HG02678 (cell line): Measurements from ENCODE around the gene PTPMT1.
A peak's percentile ranks its signal among the peaks of the same experiment; 100 is the strongest.
"Not testable (repeated sequence)": the region's sequence is repeated elsewhere in the genome, so short reads cannot be mapped to it uniquely, and the experiment has no call there.

ENCODE experiments used
- ATAC-seq: cut with Tn5 transposase; IDR thresholded peaks from one replicate; pipeline ENCODE4 v1.9.1; 2021; ENCODE audit warnings: mild to moderate bottlenecking, moderate library complexity; ENCODE audit not compliant: unreplicated experiment

Gene PTPMT1

DNA sequence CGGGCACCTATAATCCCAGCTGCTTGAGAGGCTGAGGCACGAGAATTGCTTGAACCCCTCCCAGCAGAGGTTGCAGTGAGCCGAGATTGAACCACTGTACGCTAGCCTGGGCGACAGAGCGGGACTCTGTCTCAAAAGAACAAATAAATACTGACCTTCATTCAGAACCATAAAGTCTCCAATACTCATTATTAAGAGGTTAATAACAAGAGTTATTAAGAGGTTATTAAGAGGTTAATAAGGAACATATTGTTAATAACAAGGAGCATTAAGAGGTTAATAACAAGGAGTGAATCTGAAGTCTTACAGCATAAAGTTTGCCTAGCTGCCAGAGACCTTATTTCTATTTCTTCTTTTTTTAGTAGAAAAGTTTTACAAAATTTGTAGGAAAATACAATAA is 20.1 kb upstream of the PTPMT1 start:
- no peak for ATAC-seq

DNA sequence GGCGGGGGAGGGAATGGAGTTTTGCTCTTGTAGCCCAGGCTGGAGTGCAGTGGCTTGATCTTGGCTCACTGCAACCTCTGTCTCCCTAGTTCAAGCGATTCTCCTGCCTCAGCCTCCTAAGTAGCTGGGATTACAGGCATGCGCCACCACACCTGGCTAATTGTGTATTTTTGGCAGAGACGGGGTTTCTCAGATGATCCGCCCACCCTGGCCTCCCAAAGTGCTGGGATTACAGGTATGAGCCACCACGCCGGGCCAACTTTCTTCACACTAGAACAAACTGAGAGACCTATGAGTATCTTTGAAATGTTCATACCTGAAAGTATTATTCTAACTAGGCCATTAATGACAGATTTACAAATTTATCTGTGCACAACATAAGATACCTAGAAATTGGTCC is 19.1 kb upstream of the PTPMT1 start:
- not testable (repeated sequence) for ATAC-seq

DNA sequence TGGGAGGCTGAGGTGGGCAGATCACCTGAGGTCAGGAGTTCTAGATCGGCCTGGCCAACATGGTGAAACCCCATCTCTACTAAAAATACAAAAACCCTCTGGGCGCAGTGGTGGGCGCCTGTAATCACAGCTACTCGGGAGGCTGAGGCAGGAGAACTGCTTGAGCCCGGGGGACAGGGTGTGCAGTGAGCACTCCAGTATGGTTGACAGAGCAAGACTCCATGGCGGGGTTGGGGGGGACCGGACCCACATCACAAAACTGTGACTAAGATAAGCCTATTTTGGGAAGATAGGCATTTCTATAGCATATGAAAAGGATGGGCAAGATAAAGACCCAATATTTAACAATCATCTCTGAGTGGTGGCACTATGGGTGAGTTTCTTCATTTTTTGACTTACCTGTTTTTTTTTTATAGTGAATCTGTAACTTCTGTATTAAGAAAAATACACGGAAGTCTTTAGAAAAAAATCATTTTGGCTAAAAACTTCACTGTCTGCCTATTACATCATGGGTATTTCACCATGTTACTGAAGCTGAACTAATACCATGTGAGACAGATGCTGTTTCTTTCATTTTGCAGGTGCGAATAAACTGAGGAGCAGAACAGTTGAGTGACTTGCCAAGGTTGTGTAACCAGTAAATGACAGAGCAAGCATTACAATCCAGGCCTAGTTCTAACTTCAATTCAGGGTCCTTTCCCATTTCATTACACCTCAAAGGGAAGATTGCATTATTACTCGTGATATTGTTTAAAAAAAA is 14.9 kb upstream of the PTPMT1 start:
- ATAC-seq: no peak

DNA sequence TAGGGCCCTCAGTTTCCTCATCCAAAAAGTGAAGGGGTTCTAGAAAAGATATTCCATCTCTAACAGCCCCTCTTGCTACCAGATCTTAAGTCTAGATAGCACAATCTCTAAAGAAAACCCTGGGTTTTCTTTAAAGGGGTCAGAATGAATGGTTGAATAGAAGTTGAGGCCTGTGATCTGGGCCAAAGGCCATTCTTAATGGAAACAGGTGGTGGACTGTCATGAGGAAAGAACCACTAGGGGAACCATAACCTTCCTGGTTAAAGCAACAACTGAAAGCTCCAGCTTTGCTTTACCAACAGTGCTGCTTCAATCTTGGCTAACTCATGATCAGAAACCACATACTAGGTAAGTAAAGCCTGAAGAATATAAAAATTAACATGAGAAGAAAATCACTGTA is 14.3 kb upstream of the PTPMT1 start:
- ATAC-seq: no peak

DNA sequence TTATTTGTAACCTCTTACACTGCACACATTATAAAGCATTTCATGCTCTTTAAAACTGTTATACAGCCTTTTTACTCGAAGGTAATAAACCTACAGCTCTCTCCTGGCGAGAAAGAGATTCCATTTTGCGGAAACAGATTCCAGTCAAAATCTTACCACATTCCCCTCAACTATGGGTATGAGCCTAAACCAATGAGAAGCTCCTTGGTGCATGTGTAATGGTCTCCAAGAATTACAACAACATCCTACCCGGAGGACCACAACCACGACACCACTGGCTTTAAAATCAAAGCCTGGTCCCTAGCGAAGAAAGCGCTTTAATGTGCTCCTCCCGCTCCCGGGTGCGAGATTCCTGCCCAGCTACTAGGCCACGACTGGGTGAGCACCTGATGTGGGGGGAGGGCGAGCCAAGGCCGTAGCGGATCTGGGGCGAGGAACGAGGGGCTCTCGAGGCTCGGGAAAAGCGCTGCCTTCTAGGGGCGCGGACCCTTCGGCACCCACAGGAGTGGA is 13.3 kb upstream of the PTPMT1 start:
- peak; percentile 2 for ATAC-seq

DNA sequence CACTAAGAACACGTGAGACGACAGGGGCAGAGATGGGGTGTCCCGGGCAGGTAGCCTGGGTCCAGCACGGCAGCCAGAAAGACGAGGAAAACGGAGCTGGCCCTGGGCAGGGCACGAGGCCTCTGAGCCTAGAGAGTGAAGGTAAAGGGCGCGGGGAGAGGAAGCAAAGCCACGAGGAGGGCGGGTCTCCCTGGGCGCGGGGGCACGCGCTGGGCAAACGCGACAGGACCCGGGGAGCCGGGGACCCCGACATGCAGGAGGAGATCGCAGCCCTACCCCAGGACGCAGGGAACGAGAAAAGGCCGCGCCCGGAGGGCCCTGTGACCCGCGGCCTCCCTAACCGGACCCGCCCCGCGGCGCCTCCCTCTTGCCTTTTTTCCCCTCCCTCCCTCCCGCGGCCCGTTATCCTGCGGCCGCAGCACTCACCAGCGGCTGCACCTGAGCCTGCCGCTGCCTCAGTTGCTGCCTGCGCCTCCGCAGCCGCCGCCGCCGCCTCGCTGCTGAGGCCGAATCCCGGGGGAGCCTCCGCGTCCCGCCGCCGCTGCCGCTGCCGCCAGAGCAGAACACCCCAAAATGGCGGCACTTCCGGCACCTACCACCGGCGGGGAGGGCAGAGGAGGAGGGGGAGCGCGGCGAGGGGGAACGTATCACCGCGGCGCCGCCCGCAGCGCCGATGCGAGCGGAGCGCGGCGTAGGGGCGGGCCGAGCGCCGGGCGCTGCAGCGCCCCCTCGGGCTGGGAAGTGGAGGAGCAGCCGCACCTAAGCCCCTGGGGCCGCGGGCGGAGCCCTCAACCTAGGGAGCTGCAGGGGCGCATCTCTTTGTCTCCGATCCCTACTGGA is 12.6 kb upstream of the PTPMT1 start, which contains the start of gene CELF1:
Gene CELF1 (minus strand): TSS at position 567 of the 840 bp plus-strand sequence. CDS start 53,609 bp downstream, outside the sequence.
- peak; percentile 92 for ATAC-seq

DNA sequence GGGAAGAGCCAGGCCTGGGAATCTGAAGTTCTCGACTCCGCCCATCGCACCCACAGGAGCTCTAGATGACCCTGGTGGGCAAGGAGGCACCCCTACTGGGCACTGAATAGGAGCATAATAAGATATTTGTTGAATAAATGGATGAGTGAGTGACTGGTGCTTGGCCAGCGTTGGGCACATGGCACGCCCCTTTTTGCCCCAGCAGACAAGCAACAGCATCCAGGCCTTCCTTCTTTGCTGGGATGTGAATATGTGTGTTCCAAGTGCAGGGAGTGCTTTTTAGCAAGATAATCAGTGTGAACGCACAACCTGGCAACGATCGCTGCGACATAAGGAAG is 12.0 kb upstream of the PTPMT1 start:
- ATAC-seq: peak; percentile 26

DNA sequence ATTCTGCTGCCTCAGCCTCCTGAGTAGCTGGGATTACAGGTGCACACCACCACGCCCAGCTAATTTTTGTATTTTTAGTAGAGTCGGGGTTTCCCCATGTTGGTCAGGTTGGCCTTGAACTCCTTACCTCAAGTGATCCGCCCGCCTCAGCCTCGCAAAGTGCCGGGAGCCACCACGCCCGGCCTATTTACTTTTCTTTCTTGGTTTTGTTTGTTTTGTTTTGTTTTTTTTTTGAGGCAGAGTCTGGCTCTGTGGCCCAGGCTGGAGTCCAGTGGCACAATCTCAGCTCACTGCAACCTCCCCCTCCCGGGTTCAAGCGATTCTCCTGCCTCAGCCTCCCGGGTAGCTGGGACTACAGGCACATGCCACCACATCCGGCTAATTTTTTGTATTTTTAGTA is 8.4 kb upstream of the PTPMT1 start:
- ATAC-seq: not testable (repeated sequence)

DNA sequence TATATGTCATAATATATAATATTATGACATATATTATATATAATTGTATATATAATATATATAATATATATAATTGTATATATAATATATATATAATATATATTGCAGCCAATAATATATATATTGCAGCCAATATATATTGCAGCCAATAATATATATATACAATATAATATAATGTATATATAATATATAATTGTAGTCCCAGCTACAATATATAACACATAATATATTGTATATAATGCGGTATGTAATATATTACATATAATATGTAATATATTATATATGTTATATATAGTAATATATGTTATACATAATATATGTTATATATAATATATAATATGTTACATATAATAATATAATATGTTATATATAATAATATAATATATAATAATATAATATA is 6.7 kb upstream of the PTPMT1 start:
- no peak for ATAC-seq

DNA sequence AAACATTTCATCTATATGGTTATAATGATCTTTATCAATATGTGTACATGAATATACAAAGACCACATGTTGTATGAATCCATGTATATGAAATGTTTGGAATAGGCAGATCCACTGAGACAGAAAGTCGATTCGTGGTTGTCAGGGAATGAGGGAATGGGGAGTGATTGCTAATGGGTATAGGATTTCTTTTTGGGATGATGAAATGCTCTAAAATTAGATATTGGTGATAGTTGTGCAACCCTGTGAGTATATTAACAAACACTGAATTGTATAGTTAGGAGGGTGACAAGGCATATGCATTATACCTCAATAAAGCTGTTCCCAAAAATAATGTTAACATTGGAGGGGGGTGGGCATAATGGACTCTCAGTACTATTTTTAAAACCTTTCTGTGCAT is 5.0 kb upstream of the PTPMT1 start:
- no peak for ATAC-seq

DNA sequence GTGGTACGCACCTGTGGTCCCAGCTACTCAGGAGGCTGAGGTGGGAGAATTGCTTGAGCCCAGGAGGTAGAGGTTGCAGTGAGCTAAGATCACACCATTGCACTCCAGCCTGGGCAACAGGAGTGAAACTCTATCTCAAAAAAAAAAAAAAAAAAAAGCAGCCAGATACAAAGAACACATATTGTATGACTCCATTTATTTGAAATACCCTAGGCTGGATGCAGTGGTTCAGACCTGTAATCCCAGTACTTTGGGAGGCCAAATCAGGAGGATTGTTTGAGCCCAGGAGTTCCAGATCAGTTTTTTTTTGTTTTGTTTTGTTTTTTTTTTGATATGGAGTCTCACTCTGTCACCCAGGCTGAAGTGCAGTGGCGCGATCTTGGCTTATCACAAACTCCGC is 3.0 kb upstream of the PTPMT1 start:
- ATAC-seq: not testable (repeated sequence)

DNA sequence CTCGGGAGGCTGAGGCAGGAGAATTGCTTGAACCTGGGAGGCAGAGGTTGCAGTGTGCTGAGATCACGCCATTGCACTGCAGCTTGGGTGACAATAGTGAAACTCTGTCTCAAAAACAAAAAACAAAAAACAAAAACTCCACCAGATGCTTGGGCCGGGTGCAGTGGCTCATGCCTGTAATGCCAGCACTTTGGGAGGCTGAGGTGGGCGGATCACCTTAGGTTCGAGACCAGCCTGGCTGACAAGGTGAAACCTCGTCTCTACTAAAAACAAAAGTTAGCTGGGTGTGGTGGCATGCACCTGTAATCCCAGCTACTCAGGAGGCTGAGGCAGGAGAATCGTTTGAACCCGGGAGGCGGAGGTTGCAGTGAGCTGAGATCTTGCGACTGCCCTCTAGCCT is 1.0 kb upstream of the PTPMT1 start:
- ATAC-seq: not testable (repeated sequence)

DNA sequence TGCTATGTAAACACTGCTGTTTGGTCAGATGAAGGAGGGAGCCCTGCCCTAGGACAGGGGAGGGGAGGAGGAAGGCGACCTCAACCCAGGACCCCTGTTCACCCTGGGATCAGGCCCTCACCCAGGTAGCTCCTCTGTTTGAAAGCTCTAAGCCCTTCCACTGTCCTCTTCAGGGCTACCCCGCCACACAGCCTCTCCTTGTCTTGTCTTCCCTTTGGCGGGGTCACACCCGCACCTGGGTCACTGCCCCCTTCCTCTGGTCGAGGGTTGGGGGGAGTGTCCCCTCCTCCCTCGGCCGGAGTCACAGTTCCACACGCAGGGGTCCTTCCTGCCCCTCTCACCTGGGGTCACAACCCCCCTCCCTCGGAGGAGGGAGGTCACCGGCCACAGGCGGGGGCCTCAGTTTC is 463 bp upstream of the PTPMT1 start:
- ATAC-seq: peak; percentile 11

DNA sequence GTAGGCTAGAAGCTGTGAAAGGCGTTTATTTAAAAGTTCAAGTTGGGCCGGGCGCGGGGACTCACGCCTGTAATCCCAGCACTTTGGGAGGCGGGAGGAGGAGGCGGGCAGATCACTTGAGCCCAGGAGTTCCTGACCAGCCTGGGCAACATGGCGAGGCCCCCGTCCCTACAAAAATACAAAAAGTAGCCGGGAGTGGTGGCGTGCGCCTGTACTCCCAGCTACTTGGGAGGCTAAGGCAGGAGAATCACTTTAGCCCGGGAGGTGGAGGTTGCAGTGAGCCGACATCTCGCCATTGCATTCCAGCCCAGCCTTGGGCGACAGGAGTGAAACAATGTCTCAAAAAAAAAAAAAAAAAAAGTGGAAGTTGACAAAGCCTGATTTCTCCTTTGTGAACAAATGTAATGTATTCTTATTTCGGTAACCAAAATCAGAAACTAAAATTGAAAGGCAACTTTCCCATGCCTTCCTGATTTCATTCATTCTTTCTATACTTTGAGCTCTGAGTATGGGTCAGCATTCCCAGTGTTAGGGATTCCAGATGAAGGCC is 825 bp downstream of the PTPMT1 start:
- no peak for ATAC-seq

DNA sequence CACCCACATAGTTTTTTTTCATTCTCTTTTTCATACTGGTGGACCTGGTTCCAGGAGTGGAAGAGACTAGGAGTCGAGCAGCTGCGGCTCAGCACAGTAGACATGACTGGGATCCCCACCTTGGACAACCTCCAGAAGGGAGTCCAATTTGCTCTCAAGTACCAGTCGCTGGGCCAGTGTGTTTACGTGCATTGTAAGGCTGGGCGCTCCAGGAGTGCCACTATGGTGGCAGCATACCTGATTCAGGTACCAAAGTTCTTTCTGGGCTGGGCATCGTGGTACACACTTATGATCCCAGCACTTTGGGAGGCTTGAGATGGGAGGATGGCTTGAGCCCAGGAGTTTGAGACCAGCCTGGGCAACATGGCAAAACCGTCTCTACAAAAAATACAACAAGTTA is 4.2 kb downstream of the PTPMT1 start:
- ATAC-seq: no peak

DNA sequence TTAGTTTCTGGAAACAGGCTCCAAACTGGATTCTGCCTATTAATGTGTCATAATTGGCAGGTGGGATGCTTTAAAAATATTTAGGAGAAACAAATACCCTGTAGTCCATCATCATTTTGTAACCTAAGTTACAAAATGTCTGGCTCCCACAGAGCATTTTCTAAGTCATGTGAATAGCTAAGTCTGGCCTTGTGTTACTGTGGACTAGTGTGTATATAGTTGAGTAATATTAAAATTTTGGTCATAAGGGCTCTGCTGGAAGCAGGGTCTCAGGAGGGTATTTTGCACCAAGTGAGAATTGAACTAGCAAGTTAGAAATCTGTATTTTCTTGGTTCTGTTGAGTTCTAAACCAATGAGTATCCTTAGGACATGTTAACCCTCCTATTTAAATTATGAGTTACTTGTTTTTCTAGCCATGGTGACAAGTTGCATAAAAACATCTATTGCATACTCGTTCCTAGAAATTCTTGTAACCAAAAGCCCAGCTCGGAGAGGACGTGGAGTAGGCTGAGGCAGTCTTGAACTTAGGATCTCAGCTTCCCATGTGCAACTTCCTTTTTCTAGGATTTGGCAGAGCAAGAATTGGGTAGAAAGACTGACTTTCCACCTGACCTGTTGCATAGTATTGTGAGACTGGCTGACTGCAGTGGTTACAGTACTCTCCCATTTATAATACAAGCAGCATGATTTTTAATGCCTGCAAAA is 5.4 kb downstream of the PTPMT1 start:
- no peak for ATAC-seq

DNA sequence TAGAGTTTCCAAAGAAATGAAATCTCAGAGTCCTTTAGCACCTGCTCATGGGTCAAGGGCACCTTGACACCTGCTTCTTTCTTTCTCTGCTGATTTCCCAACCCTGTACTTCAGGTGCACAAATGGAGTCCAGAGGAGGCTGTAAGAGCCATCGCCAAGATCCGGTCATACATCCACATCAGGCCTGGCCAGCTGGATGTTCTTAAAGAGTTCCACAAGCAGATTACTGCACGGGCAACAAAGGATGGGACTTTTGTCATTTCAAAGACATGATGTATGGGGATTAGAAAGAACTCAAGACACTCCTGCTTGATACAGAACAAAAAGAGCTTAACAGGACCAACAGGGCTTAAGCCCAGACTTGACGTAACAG is 5.9 kb downstream of the PTPMT1 start:
- no peak for ATAC-seq

DNA sequence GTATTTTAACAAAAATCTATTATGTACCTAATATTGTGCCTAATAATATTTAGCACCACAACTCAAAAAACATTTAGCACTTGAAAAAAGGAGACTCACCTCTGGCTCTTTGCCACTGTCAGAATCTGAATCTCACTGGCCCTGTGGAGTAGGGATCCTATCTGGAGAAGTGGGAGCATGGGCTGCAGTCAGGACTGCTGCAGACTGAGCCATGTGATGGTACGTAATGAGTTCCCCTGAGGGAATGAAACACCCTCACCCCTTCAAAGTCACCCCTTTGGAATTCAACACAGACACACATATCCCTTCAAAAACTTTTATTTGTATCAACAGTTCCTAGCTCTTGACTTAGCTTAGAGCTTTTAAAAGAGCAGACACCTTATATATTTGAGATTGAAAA is 6.5 kb downstream of the PTPMT1 start:
- no peak for ATAC-seq

DNA sequence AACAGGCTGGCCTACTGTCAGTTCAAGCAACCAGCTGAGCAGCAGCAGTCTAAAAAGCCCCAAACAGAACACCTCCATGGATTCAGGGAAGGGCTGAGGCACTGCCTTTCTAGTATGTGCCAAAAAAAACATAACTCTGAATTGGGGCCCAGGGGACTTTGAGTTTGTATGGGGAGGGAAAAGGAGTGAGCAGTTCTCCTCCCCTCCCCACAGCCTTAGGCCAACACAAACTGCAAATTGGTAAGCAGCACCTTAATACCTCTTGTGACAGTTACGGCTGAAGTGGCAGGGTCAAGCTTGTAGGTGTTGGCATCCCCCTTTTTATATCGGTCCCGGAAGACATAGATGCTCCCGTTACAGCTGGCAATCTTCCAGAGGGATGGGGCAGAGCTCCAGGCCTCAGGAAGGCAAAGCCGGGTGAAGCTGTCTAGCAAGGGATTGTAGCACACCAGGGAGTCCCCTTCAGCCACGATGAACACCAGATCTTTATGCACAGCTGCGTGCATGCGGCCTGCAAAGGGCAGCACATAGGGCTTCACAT is 7.4 kb downstream of the PTPMT1 start:
- no peak for ATAC-seq

DNA sequence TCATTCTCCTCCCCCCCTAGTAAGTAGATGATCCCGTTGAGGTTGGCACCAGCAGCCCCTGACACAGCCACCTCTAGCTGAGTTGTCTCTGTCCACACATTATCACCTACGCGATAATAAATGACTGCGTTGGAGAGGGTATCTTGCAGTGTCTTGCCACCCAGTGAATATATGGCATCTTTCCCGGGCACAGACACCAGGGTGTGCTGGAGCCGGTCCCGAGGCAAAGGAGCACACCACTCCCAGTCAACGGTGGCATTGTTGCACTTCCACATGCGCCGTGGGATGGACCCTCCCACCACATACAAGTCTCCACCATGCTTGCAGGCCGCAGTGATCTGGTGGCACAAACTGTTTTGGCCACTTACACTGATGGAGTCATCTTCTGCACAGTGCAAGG is 7.9 kb downstream of the PTPMT1 start:
- no peak for ATAC-seq

DNA sequence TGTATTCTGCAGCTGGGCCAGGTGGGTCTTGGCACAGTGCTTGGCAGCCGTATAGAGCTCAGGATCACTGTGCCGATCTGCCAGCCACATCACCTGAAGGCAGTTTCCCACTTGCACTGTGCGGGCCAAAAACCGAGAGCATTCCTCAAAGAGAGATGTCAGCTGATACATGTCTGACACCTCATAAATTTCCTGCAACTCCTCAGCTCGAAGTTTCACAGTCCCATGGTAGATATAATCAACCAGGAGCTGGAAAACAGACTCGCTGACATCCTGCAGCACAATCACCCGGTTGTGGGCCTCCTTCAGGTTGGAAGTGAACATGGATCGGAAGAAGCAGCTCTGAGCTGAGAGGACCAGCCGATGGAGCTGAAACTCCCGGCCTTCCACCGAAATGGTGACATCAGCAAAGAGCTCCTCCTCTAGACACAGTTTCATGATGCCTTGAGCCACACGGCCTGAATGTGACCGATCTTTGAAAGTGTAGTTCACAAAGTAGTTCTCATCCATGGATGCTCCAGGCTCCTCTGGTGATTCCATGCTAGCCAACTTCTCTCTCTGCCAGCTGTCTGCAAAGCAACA is 12.2 kb downstream of the PTPMT1 start:
- ATAC-seq: no peak
